ENCODE data around the gene PDE4DIP. TPM values are rescaled to one million over a fixed set of nuclear protein-coding genes. Genes with fewer than 3 reads are reported as not detected.
"Not testable (repeated sequence)": the region's sequence is repeated elsewhere in the genome, so short reads cannot be mapped to it uniquely, and the experiment has no call there.

The PDE4DIP gene
- total RNA-seq (10 to 100 TPM; 32.4 to 48.7 TPM), polyA plus RNA-seq (ENCODE audit: insufficient read depth, low read depth, low replicate concordance) (29.8 TPM)
- long read RNA-seq, donor 1, full-length matches to known transcripts = 2 of 2 reads
- long read RNA-seq, donor 1, partial matches to known transcripts = 0 of 2 reads
- long read RNA-seq, donor 1, other reads (novel, unspliced or antisense) = 0 of 2 reads
- long read RNA-seq, donor 2, partial matches to known transcripts = 0 of 1 reads
- long read RNA-seq, donor 2, other reads (novel, unspliced or antisense) = 0 of 1 reads

DNA sequence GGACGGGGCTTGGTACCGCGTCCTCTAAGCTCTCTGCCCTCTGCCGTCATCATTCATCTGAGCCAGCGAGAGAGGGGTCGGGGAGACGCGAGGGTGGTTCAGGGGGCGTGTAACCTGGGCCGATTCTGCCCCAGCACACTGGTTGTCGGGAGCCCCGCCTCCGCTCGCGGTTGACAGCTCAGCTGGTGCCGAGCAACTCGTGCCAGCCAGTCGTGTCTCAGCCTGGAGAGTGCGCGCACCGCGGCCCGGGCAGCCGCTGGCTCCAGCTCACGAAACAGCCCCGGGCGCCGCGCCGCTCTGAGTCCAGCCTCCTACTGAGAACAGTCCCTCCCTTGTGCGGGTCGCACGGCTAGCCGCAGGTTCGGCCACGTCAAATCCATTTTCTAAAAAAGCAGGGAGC, at the start of gene PDE4DIP:
PDE4DIP (plus strand) TSS at position 209 of the 400 bp plus-strand sequence. CDS start 347 bp downstream, outside the sequence.
- H3K4me1 ChIP-seq; H3K27me3 ChIP-seq; H3K27ac ChIP-seq; H3K9me3 ChIP-seq; intact Hi-C loops (cut with DNase I; ENCODE audit: low total_unique reads); H3K36me3 ChIP-seq (ENCODE audit: low read depth, missing control alignments); H3K4me3 ChIP-seq: not testable (repeated sequence)
- peak; percentile 9 for DNase-seq
- WGBS, 2 donors = no CpG with 5 or more reads among the region's 36 CpGs

DNA sequence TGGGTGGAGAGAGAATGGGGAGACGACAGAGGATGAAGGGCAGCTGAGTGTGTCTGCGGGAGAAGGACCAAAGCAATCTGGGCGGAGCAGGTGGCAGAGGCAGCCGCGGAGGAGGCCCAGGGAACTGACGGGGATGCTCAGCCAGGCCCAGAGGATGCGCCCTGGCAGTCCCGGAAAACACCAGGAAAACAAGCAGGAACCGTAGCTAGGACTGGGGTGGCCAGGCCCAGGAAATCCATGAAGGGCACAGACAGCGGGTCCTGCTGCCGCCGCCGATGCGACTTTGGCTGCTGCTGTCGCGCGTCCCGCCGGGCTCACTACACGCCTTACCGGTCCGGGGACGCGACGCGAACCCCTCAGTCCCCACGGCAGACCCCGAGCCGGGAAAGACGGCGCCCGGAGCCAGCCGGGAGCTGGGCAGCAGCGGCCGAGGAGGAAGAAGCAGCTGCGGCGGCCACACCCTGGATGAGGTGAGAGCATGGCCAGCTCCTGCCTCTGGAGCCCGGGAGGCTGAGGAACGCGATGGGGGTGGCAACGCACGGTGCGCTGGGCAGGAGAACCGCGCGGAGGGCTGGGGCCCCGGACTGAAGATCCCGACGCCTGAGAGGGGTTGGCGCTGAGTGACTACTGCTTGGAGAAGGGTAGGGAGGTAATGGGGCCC, 35.8 kb upstream of the PDE4DIP start:
- H3K9me3 ChIP-seq; DNase-seq; H3K27me3 ChIP-seq; H3K27ac ChIP-seq; H3K36me3 ChIP-seq (ENCODE audit: low read depth, missing control alignments); H3K4me3 ChIP-seq; H3K4me1 ChIP-seq; intact Hi-C loops (cut with DNase I; ENCODE audit: low total_unique reads): not testable (repeated sequence)
- WGBS, 2 donors = no CpG with 5 or more reads among the region's 50 CpGs

DNA sequence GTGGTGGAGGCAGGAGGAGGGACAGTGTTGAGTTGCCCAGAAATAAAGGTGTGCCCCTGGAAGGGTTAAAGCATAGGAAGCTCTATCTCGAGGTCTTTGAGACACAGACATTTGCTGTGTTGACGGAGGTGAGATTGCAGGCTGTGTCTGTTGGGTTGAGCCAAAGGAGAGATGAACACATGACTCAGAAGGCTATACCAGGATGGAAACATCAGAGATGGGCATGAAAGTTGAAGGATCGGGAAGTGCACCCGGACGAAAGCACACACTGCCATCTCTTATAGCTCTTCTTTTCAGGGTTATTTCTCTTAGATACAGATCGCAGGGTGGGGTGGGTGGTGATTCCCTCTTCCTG, 35.3 kb upstream of the PDE4DIP start:
- intact Hi-C loops (cut with DNase I; ENCODE audit: low total_unique reads); H3K9me3 ChIP-seq; H3K36me3 ChIP-seq (ENCODE audit: low read depth, missing control alignments); H3K4me3 ChIP-seq; H3K4me1 ChIP-seq; H3K27me3 ChIP-seq; H3K27ac ChIP-seq; DNase-seq: not testable (repeated sequence)
- WGBS, 2 donors = no CpG with 5 or more reads among the region's 6 CpGs

DNA sequence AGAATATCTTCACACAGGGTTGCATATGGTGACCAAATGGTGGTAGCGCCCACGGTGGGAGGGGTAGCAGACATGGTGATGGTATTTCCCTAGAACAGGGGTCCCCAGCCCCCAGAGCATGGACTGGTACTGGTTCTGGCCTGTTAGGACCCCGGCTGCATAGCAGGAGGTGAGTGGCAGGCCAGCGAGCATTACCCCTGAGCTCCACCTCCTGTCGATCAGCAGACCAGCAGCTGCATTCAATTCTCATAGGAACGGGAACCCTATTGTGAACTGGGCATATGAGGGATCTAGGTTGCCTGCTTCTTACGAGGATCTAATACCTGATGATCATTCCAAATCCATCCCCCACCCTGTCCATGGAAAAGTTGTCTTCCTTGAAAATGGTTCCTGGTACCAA, 22.0 kb upstream of the PDE4DIP start:
- not testable (repeated sequence) for H3K9me3 ChIP-seq
- no CpG with 5 or more reads among the region's 7 CpGs for WGBS, 2 donors

DNA sequence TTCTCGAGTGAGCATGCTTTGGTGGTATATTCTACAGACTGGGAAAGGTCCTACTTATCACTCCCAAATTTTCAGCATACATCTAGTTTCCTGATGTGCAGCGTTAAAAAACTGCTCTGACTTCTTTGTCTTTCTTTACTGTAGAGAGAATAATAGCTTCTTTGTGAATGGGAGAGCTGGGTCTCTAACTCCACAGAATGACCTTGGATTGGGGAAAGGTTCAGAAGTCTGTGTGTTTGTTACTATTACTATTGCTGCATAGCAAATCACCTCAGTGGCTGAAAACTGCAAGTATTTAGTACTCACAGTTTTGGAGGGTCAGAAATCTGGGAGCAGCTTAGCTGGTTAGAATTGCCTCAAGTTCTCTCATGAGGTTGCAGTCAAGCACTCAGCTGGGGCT, 20.4 kb upstream of the PDE4DIP start:
- H3K27ac ChIP-seq; H3K4me1 ChIP-seq; H3K4me3 ChIP-seq; H3K27me3 ChIP-seq; H3K36me3 ChIP-seq (ENCODE audit: low read depth, missing control alignments); H3K9me3 ChIP-seq; DNase-seq; intact Hi-C loops (cut with DNase I; ENCODE audit: low total_unique reads): not testable (repeated sequence)
- WGBS, 2 donors = 100% methylated on average over 1 of the region's 2 CpGs; no CpG with 5 or more reads in 1 of the 2 donors

More for the DNA sequence above, 22.0 kb upstream of the PDE4DIP start:
- DNase-seq; H3K4me3 ChIP-seq; H3K27ac ChIP-seq; intact Hi-C loops (cut with DNase I; ENCODE audit: low total_unique reads); H3K36me3 ChIP-seq (ENCODE audit: low read depth, missing control alignments); H3K4me1 ChIP-seq; H3K27me3 ChIP-seq: not testable (repeated sequence)

DNA sequence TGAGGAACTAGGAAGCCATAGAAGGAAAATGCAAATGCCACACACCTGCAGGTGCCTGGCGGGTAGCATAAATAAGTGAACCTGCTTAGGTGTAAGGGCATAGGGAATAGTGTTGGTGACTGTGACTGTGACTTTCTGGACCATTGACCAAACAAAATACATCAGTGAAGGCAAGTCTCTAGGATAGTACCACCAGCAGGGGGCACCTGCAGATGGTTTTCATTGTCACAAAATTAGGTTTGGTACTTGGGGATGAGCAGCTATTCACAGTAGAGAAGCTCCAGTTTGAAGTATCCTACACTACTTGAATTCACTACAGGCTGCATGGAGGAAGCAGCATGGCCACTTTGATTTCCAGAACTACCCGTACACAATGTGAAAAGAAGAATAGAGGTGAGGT, 19.2 kb upstream of the PDE4DIP start:
- H3K36me3 ChIP-seq (ENCODE audit: low read depth, missing control alignments); DNase-seq; H3K4me3 ChIP-seq; H3K9me3 ChIP-seq; H3K4me1 ChIP-seq; intact Hi-C loops (cut with DNase I; ENCODE audit: low total_unique reads); H3K27ac ChIP-seq; H3K27me3 ChIP-seq: not testable (repeated sequence)
- WGBS, 2 donors = no CpG with 5 or more reads among the region's 2 CpGs

DNA sequence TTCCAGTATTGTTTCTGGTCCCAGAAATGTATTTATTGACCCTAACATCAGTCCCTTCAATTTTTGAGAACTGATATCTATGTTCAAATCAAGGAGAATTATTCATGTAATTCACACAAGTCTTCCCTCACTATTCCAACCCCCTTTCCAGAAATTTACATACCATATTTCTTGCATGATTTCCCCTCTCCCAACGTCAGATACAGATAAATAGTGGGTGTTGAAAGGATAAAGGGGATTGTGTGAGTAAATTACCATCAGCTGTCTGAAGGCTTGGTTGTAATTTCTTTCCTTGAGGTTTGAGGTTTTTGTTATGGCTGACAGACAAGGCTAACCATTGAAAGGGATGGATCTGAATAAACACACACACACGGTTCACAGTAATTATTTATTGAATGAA, 15.7 kb upstream of the PDE4DIP start:
- WGBS, 2 donors = 42 to 60% methylated on average over 1 to 2 of the region's 2 CpGs
- H3K9me3 ChIP-seq; H3K27me3 ChIP-seq; H3K36me3 ChIP-seq (ENCODE audit: low read depth, missing control alignments); intact Hi-C loops (cut with DNase I; ENCODE audit: low total_unique reads); H3K4me1 ChIP-seq; DNase-seq; H3K4me3 ChIP-seq; H3K27ac ChIP-seq: not testable (repeated sequence)

DNA sequence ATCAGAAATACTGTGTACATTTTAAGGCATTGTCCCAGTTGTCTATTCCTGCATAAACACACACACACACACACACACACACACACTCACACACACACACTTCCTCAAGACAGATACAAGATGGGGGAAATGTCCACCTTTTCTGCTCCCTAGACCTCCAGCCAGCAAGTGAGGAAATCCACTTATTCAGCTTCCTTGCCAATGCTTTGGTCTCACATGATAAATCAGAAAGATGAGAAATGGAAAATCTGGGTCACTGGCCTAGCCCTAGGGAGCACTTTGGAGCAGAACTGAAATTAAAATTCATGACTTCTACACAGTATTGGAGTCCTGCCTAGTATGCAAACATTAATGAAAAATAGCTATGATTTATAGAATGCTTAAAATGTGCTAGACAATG, 15.3 kb upstream of the PDE4DIP start:
- H3K4me1 ChIP-seq; H3K36me3 ChIP-seq (ENCODE audit: low read depth, missing control alignments); H3K27me3 ChIP-seq; intact Hi-C loops (cut with DNase I; ENCODE audit: low total_unique reads); H3K9me3 ChIP-seq; DNase-seq; H3K4me3 ChIP-seq; H3K27ac ChIP-seq: not testable (repeated sequence)

DNA sequence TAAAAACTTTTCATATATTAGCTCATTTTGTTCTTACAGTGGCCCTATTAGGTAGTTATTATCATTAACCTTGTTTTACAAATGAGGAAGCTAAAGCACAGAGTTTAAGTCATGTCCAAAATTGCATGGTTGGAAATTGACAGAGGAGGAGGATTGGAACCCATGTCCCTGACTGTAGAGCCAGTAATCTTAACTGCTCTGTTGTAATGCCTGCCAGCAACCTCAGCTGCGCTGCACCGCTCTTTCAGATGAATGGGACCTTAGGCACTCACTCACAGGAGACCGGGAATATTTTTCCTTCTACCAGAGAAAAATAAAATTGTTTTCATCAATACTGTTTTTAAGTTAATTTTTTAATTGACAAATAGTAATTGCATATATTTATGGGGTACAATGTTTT, 14.9 kb upstream of the PDE4DIP start:
- H3K4me3 ChIP-seq; H3K4me1 ChIP-seq; DNase-seq; H3K36me3 ChIP-seq (ENCODE audit: low read depth, missing control alignments); intact Hi-C loops (cut with DNase I; ENCODE audit: low total_unique reads); H3K27me3 ChIP-seq; H3K9me3 ChIP-seq; H3K27ac ChIP-seq: not testable (repeated sequence)
- no CpG with 5 or more reads among the region's 3 CpGs for WGBS, 2 donors

DNA sequence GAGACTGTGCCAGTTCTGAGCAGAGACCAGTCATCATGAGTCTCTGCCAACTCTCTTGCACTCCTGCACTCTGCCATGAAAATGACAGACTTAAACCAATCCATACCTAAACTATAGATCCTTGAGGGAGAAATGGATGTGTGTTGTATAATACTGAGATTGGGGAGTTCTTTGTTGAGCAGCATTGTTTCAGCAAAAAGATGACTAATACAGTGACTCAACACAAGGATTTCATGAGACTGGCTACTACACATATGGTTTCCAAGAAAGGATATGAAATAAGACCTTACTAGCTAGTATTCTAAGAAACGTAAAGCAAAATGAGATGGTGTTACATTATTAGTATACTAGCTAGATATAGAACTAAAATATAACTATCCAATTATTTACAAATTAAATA, 3.0 kb upstream of the PDE4DIP start:
- DNase-seq; H3K27me3 ChIP-seq; H3K4me1 ChIP-seq; H3K4me3 ChIP-seq; H3K27ac ChIP-seq; H3K36me3 ChIP-seq (ENCODE audit: low read depth, missing control alignments); H3K9me3 ChIP-seq; intact Hi-C loops (cut with DNase I; ENCODE audit: low total_unique reads): not testable (repeated sequence)
- WGBS, 2 donors = no CpG with 5 or more reads among the region's 1 CpG

DNA sequence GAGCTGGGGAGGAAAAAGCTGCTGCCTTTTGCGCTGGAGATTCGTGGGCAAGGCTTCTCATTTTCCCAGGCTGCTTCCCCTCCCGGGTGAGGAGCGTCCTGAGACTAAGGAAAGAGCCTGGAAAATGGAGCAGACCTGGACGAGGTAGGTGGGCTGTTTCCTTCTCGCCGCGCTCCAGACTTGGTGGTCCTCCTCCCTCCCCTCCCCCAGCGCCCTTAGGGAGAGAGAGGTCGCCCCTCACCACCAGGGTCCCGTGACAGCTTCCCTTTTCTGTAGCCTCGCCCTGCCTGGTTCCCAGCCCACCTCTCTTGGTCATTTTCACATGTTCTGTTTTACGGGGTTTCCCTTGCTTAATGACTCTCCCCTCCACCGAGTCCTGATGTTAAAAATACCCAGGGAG, 423 bp downstream of the PDE4DIP start:
- H3K9me3 ChIP-seq; H3K27me3 ChIP-seq; DNase-seq; H3K4me1 ChIP-seq; H3K4me3 ChIP-seq; H3K36me3 ChIP-seq (ENCODE audit: low read depth, missing control alignments); intact Hi-C loops (cut with DNase I; ENCODE audit: low total_unique reads); H3K27ac ChIP-seq: not testable (repeated sequence)
- WGBS, 2 donors = no CpG with 5 or more reads among the region's 14 CpGs

DNA sequence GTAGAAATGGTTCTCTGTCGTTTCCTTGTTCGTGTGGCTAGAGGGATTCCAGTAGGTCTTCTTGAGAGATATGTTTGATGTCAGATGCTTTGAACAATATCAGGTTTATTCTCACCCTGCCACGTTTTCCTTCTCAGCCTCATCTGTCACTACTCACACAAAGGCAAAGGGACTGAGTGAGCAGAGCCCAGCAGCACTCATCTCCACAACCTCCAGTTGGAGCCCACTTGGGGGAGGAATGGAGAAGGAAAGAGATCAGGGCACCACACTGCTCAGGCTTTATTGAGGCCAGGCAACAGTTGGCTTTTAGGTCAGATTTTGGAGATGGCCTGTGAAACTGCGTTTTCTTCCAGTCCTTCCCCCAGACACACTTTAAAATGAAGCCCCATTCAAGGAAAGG, 840 bp downstream of the PDE4DIP start:
- H3K4me1 ChIP-seq; H3K27ac ChIP-seq; H3K36me3 ChIP-seq (ENCODE audit: low read depth, missing control alignments); H3K27me3 ChIP-seq; intact Hi-C loops (cut with DNase I; ENCODE audit: low total_unique reads); H3K9me3 ChIP-seq; H3K4me3 ChIP-seq; DNase-seq: not testable (repeated sequence)
- no CpG with 5 or more reads among the region's 4 CpGs for WGBS, 2 donors
